HG02981 (cell line): Measurements from ENCODE around the gene USP53.
"Not testable (repeated sequence)": the region's sequence is repeated elsewhere in the genome, so short reads cannot be mapped to it uniquely, and the experiment has no call there.

Source experiments
- ATAC-seq: cut with Tn5 transposase; IDR thresholded peaks from one replicate; pipeline ENCODE4 v1.9.1; 2021; ENCODE audit warnings: mild to moderate bottlenecking, moderate library complexity; ENCODE audit not compliant: unreplicated experiment

USP53 gene

GRCh38 chr4:119212234-119212963, at the start of gene USP53:
Gene USP53 (plus strand): TSS chr4:119212713. CDS start chr4:119239760, 27,047 bp downstream.
- ATAC-seq: peak; percentile 87

- no peak for ATAC-seq
Measured at GRCh38 chr4:119165767-119166166, 46.7 kb upstream of the USP53 start.

- ATAC-seq: no peak
Measured at GRCh38 chr4:119170195-119170594, 42.3 kb upstream of the USP53 start.

- no peak for ATAC-seq
Measured at GRCh38 chr4:119172223-119172622, 40.3 kb upstream of the USP53 start.

- not testable (repeated sequence) for ATAC-seq
Measured at GRCh38 chr4:119173729-119174361, 38.7 kb upstream of the USP53 start.

GRCh38 chr4:119179011-119179410, 33.5 kb upstream of the USP53 start:
- no peak for ATAC-seq

GRCh38 chr4:119184128-119184527, 28.4 kb upstream of the USP53 start:
- no peak for ATAC-seq

- ATAC-seq: no peak
Measured at GRCh38 chr4:119189638-119190037, 22.9 kb upstream of the USP53 start.

GRCh38 chr4:119190354-119190753, 22.2 kb upstream of the USP53 start:
- no peak for ATAC-seq

- ATAC-seq: no peak
Measured at GRCh38 chr4:119191505-119191904, 21.0 kb upstream of the USP53 start.

GRCh38 chr4:119197772-119198212, 14.7 kb upstream of the USP53 start:
- ATAC-seq: no peak

- ATAC-seq: no peak
Measured at GRCh38 chr4:119204916-119205315, 7.6 kb upstream of the USP53 start.

GRCh38 chr4:119205690-119206089, 6.8 kb upstream of the USP53 start:
- no peak for ATAC-seq

GRCh38 chr4:119206178-119206577, 6.3 kb upstream of the USP53 start:
- no peak for ATAC-seq

GRCh38 chr4:119207051-119207450, 5.5 kb upstream of the USP53 start:
- no peak for ATAC-seq

GRCh38 chr4:119209077-119209476, 3.4 kb upstream of the USP53 start:
- ATAC-seq: no peak

GRCh38 chr4:119209586-119209985, 2.9 kb upstream of the USP53 start:
- ATAC-seq: no peak

- no peak for ATAC-seq
Measured at GRCh38 chr4:119210775-119211174, 1.7 kb upstream of the USP53 start.

GRCh38 chr4:119211867-119212233, 663 bp upstream of the USP53 start:
- ATAC-seq: peak; percentile 14

- peak; percentile 44 for ATAC-seq
Measured at GRCh38 chr4:119212964-119213606, 572 bp downstream of the USP53 start.

GRCh38 chr4:119218093-119218492, 5.6 kb downstream of the USP53 start:
- ATAC-seq: no peak

- ATAC-seq: no peak
Measured at GRCh38 chr4:119221412-119221811, 8.9 kb downstream of the USP53 start.
